H9 (cell line): ENCODE data around the gene PIK3R5. TPM values are rescaled to one million over a fixed set of nuclear protein-coding genes. Genes with fewer than 3 reads are reported as not detected.

Experiments used
- DNase-seq: peaks from one replicate; pipeline ENCODE4 v3.0.0-alpha.2; 2017
- H2AFZ ChIP-seq: one replicate; pipeline ENCODE4 v1.6.1; 2013; ENCODE audit warnings: mild to moderate bottlenecking, low read length, control low read depth, moderate library complexity
- H2AK5ac ChIP-seq: 2 replicates; pipeline ENCODE4 v1.6.1; 2013; ENCODE audit warnings: low read length, control low read depth, mixed read lengths; ENCODE audit not compliant: insufficient read length
- H2BK120ac ChIP-seq: one replicate; pipeline ENCODE4 v1.6.1; 2013; ENCODE audit warnings: low read depth, mild to moderate bottlenecking, low read length, control low read depth, inconsistent platforms; ENCODE audit not compliant: poor library complexity, severe bottlenecking
- H2BK12ac ChIP-seq: 2 replicates; pipeline ENCODE4 v1.6.1; 2013; ENCODE audit warnings: low read length, control low read depth, mixed read lengths, low read depth; ENCODE audit not compliant: insufficient read length
- H2BK15ac ChIP-seq: 2 replicates; pipeline ENCODE4 v1.6.1; 2013; ENCODE audit warnings: low read depth, low read length, control low read depth
- H2BK20ac ChIP-seq: one replicate; pipeline ENCODE4 v1.6.1; 2013; ENCODE audit warnings: low read depth, mild to moderate bottlenecking, low read length, control low read depth, inconsistent platforms; ENCODE audit not compliant: poor library complexity, severe bottlenecking
- H2BK5ac ChIP-seq: 2 replicates; pipeline ENCODE4 v1.6.1; 2013; ENCODE audit warnings: low read length, control low read depth, mixed read lengths; ENCODE audit not compliant: insufficient read length
- H3K14ac ChIP-seq: 2 replicates; pipeline ENCODE4 v1.6.1; 2013; ENCODE audit warnings: low read length, control low read depth; ENCODE audit not compliant: insufficient read depth
- H3K18ac ChIP-seq: 2 replicates; pipeline ENCODE4 v1.6.1; 2013; ENCODE audit warnings: low read depth, mild to moderate bottlenecking, mixed read lengths, low read length, control low read depth; ENCODE audit not compliant: insufficient read length
- H3K23ac ChIP-seq: 2 replicates; pipeline ENCODE4 v1.6.1; 2013; ENCODE audit warnings: low read length, control low read depth, mixed read lengths, low read depth; ENCODE audit not compliant: insufficient read length
- H3K23me2 ChIP-seq: 2 replicates; pipeline ENCODE4 v1.6.1; 2013; ENCODE audit warnings: low read depth, mild to moderate bottlenecking, mixed read lengths, low read length, control low read depth; ENCODE audit not compliant: insufficient read length, poor library complexity, severe bottlenecking
- H3K27ac ChIP-seq: 2 replicates; pipeline ENCODE4 v1.5.1; 2013; ENCODE audit warnings: low read length, control low read depth, mixed read lengths, low read depth; ENCODE audit not compliant: insufficient read length
- H3K27me3 ChIP-seq: 2 replicates; pipeline ENCODE4 v1.6.1; 2013; ENCODE audit warnings: low read length, control low read depth, inconsistent platforms; ENCODE audit not compliant: insufficient read depth
- H3K4ac ChIP-seq: 2 replicates; pipeline ENCODE4 v1.6.1; 2013; ENCODE audit warnings: low read depth, mild to moderate bottlenecking, control low read depth, inconsistent platforms, low read length, moderate library complexity
- H3K4me1 ChIP-seq: 2 replicates; pipeline ENCODE4 v1.6.1; 2013; ENCODE audit warnings: low read length, control low read depth, inconsistent platforms; ENCODE audit not compliant: insufficient read depth
- H3K4me2 ChIP-seq: 2 replicates; pipeline ENCODE4 v1.6.1; 2013; ENCODE audit warnings: low read length, control low read depth, mixed read lengths; ENCODE audit not compliant: insufficient read length, insufficient read depth
- H3K56ac ChIP-seq: 2 replicates; pipeline ENCODE4 v1.6.1; 2013; ENCODE audit warnings: low read depth, mild to moderate bottlenecking, mixed read lengths, low read length, control low read depth; ENCODE audit not compliant: insufficient read length
- H3K79me1 ChIP-seq: 2 replicates; pipeline ENCODE4 v1.6.1; 2013; ENCODE audit warnings: low read depth, mild to moderate bottlenecking, moderate library complexity, low read length, control low read depth, inconsistent platforms; ENCODE audit not compliant: insufficient read depth, poor library complexity, severe bottlenecking
- H3K79me2 ChIP-seq: 2 replicates; pipeline ENCODE4 v1.6.1; 2013; ENCODE audit warnings: low read length, control low read depth, inconsistent platforms; ENCODE audit not compliant: insufficient read depth
- H3K9ac ChIP-seq: 2 replicates; pipeline ENCODE4 v1.6.1; 2013; ENCODE audit warnings: low read length, control low read depth, mixed read lengths; ENCODE audit not compliant: insufficient read length; ENCODE audit errors: extremely low read depth
- H3K9me3 ChIP-seq: one replicate; pipeline ENCODE4 v1.6.1; 2013; ENCODE audit warnings: low read depth, low read length, inconsistent platforms; ENCODE audit not compliant: control insufficient read depth
- H3T11ph ChIP-seq: one replicate; pipeline ENCODE4 v1.6.1; 2013; ENCODE audit warnings: mild to moderate bottlenecking, low read length, control low read depth, inconsistent platforms
- H4K20me1 ChIP-seq: one replicate; pipeline ENCODE4 v1.6.1; 2013; ENCODE audit not compliant: control insufficient read depth, insufficient read length, insufficient read depth
- H4K5ac ChIP-seq: 2 replicates; pipeline ENCODE4 v1.6.1; 2013; ENCODE audit warnings: low read depth, mild to moderate bottlenecking, mixed read lengths, low read length, control low read depth; ENCODE audit not compliant: insufficient read length
- H4K8ac ChIP-seq: replicated peaks from 2 replicates; pipeline ENCODE4 v1.6.1; 2013; ENCODE audit warnings: low read length, control low read depth, mixed read lengths, low read depth; ENCODE audit not compliant: insufficient read length
- H4K91ac ChIP-seq: 2 replicates; pipeline ENCODE4 v1.6.1; 2013; ENCODE audit warnings: low read depth, mild to moderate bottlenecking, moderate library complexity, mixed read lengths, low read length, control low read depth; ENCODE audit not compliant: insufficient read length
- H3K27ac Mint-ChIP-seq, 3 experiments: 2 replicates in 2 of 3; 3 replicates in 1 of 3; pipeline ENCODE4 v1.8.0; 2020 to 2021; ENCODE audit warnings: mixed read lengths in 3 of 3, mild to moderate bottlenecking in 1 of 3, moderate library complexity in 1 of 3
- H3K27me3 Mint-ChIP-seq: 2 replicates; pipeline ENCODE4 v1.8.0; 2021; ENCODE audit warnings: low read depth, mild to moderate bottlenecking, moderate library complexity, mixed read lengths
- H3K36me3 Mint-ChIP-seq, 3 experiments: 2 replicates in 2 of 3; 3 replicates in 1 of 3; pipeline ENCODE4 v1.8.0; 2020 to 2021; ENCODE audit warnings: low read depth in 3 of 3, mixed read lengths in 3 of 3; ENCODE audit not compliant: insufficient read depth in 1 of 3
- H3K4me1 Mint-ChIP-seq, 2 experiments: 2 replicates each; pipeline ENCODE4 v1.8.0; 2020; ENCODE audit warnings: mixed read lengths in 2 of 2
- H3K4me3 Mint-ChIP-seq, 2 experiments: 2 replicates in 1 of 2; 3 replicates in 1 of 2; pipeline ENCODE4 v1.8.0; 2020 to 2021; ENCODE audit warnings: mild to moderate bottlenecking in 2 of 2, mixed read lengths in 2 of 2, moderate library complexity in 1 of 2
- H3K9me3 Mint-ChIP-seq, 2 experiments: 2 replicates in 1 of 2; 3 replicates in 1 of 2; pipeline ENCODE4 v1.8.0; 2020; ENCODE audit warnings: mild to moderate bottlenecking in 2 of 2, mixed read lengths in 2 of 2, moderate library complexity in 1 of 2
- CTCF ChIP-seq: fragments of 200-600 bp; sonication (generic); conservative IDR thresholded peaks from 3 replicates; pipeline ENCODE4 v1.8.0; 2021; ENCODE audit warnings: antibody characterized with exemption, mild to moderate bottlenecking
- WGBS: extraction: QIAGEN DNeasy Blood & Tissue Kit; methylation state at CpG from one replicate; pipeline ENCODE4 v1.1.7; 2013; ENCODE audit warnings: missing lambda C conversion rate, low lambda C conversion rate, mixed read lengths; ENCODE audit not compliant: insufficient read length; ENCODE audit errors: extremely low coverage; 5-methylcytosine and 5-hydroxymethylcytosine counted together
- total RNA-seq: library from RNA; stranded (reverse); gene quantifications from 2 replicates; pipeline ENCODE4 v1.2.1, GENCODE V29; 2021

The PIK3R5 gene
- total RNA-seq, 1 experiment from 2014 or later = 1.4 TPM

GRCh38 chr17:8838551-8839095 is 126.9 kb downstream of the PIK3R5 start:
- Histone ChIP-seq H4K20me1 (no peaks in the 10 kb centered on the region), H3K9me3 (no peaks in the 10 kb centered on the region), H3K14ac (no peak overlapping the region), H2BK12ac (no peak overlapping the region), H2AK5ac (no peak overlapping the region), H3K23me2 (peaks cover 2% of the 10 kb centered on the region), H3T11ph (no peak overlapping the region), H3K27ac (no peak overlapping the region), H4K91ac (no peak overlapping the region), H4K5ac (no peak overlapping the region), H3K79me1 (no peaks in the 10 kb centered on the region), H3K4me2 (no peak overlapping the region), H2BK15ac (no peak overlapping the region), H4K8ac (no peak overlapping the region), H2AFZ (no peak overlapping the region), H3K56ac (no peak overlapping the region), H3K9ac (no peak overlapping the region), H3K27me3 (no peaks in the 10 kb centered on the region; the same call in 1 of the 2 replicates), H2BK20ac (no peak overlapping the region), H3K4ac (no peak overlapping the region), H3K79me2 (no peaks in the 10 kb centered on the region), H2BK5ac (no peak overlapping the region), H3K4me1 (no peaks in the 10 kb centered on the region), H3K23ac (no peak overlapping the region), H3K18ac (no peak overlapping the region), H2BK120ac (no peak overlapping the region)
- Mint-ChIP-seq H3K9me3 (peaks cover 0 to 1% of the 10 kb centered on the region in 2 experiments; a peak in 1 of 5 replicates), H3K4me3 (no peak overlapping the region), H3K27me3 (peaks cover 9% of the 10 kb centered on the region), H3K27ac (no peak overlapping the region), H3K36me3 (no peaks in the 10 kb centered on the region), H3K4me1 (peaks cover 10 to 22% of the 10 kb centered on the region in 2 experiments; a peak in 3 of 4 replicates)
- no CpG with 5 or more reads among the region's 12 CpGs for WGBS
- no peak for DNase-seq
- no peak for TF ChIP-seq CTCF
